Activated CD8-positive, alpha-beta memory T cell treated with anti-CD3 and anti-CD28 coated beads, Interleukin-2, amount 50 U/mL, for 4 hours (primary cell): Measurements from ENCODE around the gene OPN1MW3.
"Not testable (repeated sequence)": the region's sequence is repeated elsewhere in the genome, so short reads cannot be mapped to it uniquely, and the experiment has no call there.

ENCODE experiments used
- DNase-seq: peaks from one replicate; pipeline ENCODE4 v3.0.0-alpha.2; 2020

The OPN1MW3 gene

DNA sequence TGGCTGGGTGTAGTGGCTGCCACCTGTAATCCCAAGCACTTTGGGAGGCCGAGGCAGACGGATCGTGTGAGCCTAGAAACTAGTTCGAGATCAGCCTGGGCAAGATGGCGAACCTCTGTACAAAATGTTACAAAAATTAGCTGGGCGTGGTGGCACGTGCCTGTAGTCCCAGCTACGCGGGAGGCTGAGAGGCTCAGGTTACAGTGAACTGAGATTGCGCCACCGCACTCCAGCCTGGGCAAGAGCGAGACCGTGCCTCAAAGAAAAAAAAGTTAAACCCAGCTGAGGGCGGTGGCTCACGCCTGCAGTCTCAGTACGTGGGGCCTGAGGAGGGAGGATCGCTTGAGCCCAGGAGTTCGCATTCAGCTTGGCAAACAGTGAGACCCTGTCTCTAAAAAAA, 39.3 kb downstream of the OPN1MW3 start:
- DNase-seq: no peak

DNA sequence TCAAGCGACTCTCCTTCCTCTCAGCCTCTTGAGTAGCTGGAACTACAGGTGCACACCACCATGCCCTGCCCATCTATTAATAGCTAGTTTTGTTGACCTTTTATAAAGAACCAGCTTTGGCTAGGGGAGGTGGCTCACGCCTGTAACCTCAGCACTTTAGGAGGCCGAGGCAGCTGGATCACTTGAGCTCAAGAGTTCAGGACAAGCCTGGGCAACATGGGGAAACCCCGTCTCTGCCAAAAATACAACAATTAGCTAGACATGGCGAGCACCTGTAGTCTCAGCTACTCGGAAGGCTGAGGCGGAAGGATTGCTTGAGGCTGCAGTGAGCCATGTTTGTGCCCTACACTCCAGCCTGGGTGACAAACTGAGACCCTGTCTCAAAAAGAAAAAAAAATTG, 40.9 kb downstream of the OPN1MW3 start:
- DNase-seq: no peak

DNA sequence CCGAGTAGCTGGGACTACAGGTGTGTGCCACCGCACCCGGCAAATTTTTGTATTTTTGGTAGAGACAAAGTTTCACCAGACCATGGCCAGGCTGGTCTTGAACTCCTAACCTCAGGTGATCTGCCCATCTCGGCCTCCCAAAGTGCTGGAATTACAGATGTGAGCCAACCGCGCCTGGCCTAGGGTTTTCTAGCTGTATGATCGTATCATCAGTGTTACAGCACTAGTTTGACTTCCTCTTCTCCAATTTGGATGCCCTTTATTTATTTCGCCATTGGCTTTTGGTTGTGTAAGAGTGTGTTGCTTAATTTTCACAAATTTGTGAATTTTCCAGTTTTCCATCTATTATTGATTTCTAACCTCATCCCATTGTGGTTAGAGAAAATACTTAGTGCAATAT, 43.4 kb downstream of the OPN1MW3 start:
- no peak for DNase-seq

GRCh38 chrX:154302998-154303397, 45.6 kb downstream of the OPN1MW3 start:
- not testable (repeated sequence) for DNase-seq

GRCh38 chrX:154303476-154303875, 46.1 kb downstream of the OPN1MW3 start:
- DNase-seq: no peak

GRCh38 chrX:154304846-154305245, 47.5 kb downstream of the OPN1MW3 start:
- DNase-seq: no peak

DNA sequence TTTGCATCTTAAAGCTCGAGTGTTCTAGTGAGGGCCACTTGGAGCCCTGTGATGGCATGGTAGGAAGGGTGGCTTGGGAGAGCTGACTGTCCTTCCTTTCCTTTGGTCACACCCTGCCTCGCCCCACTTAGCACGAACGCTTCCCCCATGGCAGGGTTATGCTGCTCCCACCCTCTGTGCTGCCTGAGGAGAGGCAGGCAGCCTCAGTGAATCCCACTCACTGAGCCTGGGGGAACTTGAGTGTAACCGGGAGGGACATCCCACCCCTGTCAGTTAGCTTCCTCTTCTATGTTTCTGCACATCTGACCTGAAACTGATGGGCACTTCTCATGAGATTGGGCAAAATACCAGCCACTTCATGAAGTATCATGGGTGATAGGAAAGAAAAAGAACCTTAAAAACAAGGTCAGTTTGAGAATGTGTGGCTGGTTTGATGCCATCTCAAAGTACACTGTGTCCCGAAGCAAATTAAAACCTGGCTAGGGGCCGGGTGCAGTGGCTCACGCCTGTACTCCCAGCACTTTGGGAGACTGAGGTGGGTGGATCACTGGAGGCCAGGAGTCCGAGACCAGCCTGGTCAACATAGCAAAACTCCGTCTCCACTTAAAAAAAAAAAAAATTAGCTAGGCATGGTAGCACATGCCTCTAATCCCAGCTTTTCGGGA, 48.3 kb downstream of the OPN1MW3 start:
- no peak for DNase-seq

DNA sequence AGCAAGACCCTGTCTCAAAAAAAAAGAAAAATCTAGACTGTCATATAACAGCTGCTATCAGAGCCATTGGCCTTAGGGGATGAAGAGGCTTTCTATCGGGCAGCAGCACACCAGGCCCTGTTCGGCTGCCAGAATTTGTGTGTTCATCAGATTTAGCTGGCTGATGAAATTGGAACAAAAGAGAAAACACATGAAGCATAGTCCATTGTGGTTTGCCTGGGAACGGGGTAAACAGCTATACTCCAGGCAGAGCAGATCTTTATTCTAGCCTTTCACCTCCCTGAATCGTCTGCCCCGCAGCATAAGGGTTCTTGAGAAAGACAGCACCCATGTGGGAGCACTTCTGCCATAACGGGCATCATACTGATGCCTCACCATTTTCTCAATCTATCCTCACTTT, 49.8 kb downstream of the OPN1MW3 start:
- DNase-seq: no peak

DNA sequence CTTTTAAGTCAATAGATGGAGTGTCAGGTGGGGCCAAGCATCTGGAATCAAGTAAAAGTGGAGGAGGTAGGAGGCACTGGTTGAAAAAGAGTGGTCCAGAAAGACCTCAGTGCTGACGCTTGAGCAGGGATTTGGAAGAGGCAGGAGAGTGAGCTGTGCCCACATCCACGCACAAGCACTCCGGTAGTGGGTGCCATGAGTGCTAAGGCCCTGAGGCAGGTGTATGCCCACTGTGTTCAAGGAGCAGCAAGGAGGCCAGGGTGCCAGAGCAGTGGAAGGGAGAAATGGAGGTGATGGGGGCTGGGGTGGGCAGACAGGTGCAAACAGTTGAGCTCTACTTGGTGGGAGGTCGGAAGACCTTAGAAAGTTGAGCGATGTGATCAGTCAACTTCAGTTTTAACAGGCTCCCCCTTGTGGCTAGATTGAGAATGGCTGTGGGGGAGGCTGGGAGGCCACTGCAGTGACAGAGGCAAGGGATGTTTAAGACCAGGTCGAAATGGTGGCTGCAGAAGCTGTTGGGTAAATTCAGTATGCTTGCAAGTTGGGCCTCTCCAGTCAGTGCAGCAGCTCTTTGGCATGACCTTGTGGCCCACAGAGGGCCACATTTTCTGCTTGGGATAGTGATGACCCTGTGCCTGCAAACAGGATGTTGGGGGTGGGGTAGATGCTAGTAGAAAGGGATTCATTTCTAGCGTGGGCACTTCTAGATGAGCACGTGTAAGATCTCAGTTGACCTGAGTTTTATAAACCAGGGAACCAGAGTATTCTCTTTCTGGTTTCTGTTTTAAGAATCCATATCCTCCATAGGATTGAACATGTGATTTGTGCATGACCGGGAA, 50.9 kb downstream of the OPN1MW3 start:
- DNase-seq: peak; percentile 83

DNA sequence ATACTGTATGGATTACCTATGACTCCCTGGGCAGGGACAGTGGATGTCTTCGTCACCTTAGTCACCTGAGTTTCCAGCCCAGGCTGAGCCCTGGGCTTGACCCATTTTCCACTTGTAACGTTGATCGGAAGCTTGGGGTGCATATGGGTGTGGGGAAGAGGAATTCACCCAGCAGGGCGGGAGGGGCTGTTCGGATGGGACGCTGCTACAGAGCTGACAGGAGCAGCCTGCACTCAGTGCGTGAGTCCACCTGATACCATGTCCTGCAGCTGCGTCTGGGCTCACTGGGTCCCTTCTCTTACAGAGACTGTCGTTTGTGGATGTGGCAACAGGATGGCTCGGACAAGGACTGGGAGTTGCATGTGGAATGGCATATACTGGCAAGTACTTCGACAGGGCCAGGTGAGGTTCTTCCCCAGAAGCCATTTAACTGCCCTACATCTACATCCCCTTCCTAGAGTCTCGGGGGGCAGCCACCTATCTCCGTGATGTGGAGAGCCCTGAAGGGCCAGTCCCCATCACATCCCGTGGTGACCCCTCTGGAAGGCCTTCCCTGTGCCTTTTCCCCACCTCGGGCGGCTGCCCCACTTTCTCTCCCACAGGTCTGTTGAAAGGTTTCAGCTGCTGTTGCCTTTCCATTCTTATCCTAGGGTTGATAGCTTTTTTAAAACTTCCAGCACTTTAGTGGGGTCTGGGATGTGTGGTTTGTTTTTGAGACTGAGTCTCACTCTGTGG, 51.8 kb downstream of the OPN1MW3 start:
- DNase-seq: no peak

DNA sequence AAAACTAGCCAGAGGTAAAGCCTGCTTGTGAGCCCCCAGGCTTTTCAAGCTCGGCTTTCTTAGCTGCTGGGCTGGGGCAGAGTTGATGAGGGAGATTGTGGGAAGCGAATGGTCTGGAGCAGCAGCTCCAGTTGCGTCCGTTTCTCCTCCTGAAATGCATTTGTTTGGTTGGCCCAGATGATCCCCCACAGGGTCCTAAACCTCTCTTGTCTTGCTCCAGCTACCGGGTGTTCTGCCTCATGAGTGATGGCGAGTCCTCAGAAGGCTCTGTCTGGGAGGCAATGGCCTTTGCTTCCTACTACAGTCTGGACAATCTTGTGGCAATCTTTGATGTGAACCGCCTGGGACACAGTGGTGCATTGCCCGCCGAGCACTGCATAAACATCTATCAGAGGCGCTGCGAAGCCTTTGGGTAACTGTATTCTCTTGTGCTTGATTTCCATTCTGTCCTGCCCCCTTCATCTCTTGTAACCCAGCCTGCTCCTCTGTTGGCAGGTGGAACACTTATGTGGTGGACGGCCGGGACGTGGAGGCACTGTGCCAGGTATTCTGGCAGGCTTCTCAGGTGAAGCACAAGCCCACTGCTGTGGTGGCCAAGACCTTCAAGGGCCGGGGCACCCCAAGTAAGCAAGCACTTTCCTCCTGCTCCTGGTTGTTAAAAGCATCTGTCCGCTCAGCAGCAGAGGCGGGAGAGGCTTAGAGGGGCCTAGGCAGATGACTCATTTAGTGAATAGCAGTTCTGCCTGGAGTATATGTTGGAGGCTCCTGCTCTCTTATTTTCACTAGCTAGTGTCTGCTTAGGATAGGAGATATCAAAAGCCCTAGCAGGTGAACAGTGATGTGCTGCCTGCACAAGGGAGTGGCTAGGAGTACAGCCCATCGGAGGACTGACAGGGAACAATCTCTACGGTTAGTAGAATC, 53.5 kb downstream of the OPN1MW3 start:
- DNase-seq: no peak

DNA sequence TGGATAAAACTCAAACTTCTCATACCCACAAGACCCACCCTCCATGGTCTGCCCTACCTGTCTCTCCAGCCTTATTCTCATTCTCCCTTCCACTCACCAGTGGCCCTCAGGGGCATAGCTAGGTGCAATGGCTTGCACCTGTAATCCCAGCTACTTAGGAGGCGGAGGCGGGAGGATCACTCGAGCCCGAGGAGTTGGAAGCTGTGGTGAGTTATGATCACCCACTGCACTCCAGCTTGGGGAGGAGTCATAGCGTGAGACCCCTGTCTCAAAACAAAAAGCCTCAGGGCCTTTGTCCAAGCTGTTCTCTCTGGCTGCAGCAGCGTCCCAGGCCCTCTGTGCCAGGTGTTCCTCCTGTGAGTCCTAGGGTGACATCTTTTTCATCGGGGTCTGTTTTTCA, 54.7 kb downstream of the OPN1MW3 start:
- DNase-seq: no peak

- DNase-seq: no peak
Observed at GRCh38 chrX:154313147-154313546, 55.8 kb downstream of the OPN1MW3 start.

- no peak for DNase-seq
Observed at GRCh38 chrX:154315416-154315815, 58.0 kb downstream of the OPN1MW3 start.

DNA sequence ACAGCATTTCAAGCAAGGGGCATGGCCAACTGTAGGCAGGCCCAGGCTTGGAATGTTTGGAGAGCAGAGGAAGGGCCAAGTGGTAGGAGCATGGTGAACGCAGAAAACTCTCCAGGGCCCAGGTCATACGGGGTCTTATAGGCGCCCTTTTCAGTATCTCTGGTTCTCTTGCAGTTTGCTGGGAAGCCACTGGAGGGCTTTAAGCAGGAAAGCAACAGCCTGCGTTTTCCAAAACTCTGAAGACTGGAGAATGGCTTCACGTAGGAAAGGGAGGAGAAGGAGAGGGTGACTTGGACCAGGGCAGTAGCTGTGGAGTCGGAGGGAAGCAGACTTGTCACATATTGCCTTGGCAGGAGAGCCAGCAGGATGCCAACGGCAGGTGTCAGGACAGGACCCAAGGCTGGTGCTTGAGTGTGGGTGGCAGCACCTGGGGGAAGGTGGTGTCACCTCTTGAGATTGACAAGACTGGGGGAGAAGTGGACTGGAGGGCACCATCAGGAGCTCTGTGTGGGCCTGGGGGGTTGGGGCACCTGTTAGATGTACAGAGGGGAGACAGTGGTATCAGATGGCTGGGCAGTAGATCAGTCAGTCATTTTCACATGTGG, 60.1 kb downstream of the OPN1MW3 start:
- no peak for DNase-seq

GRCh38 chrX:154320406-154320805, 63.0 kb downstream of the OPN1MW3 start:
- no peak for DNase-seq
